Neutrophil (primary cell): ENCODE measurements around the gene TMEM94.

Experiments
- H3K27ac ChIP-seq: fragments of 200-600 bp; sonication (generic); 2 replicates; pipeline ENCODE4 v1.5.1; 2016; ENCODE audit warnings: mild to moderate bottlenecking, moderate library complexity
- H3K27me3 ChIP-seq: fragments of 200-600 bp; sonication (generic); 2 replicates; pipeline ENCODE4 v1.6.0; 2016; ENCODE audit warnings: mild to moderate bottlenecking
- H3K36me3 ChIP-seq: fragments of 200-600 bp; sonication (generic); 2 replicates; pipeline ENCODE4 v1.5.1; 2017
- H3K4me1 ChIP-seq, 2 experiments: fragments of 200-600 bp in 1 of 2; sonication (generic) in 1 of 2; 1 replicate in 1 of 2; 2 replicates in 1 of 2; pipeline versions ENCODE4 v1.5.1 to v1.6.1; 2013 to 2016; ENCODE audit warnings: low read depth in 1 of 2, low read length in 1 of 2, mild to moderate bottlenecking in 1 of 2, moderate library complexity in 1 of 2; ENCODE audit not compliant: control insufficient read depth in 1 of 2, insufficient read depth in 1 of 2
- H3K4me3 ChIP-seq, 2 experiments: fragments of 200-600 bp in 1 of 2; sonication (generic) in 1 of 2; 1 replicate in 1 of 2; 2 replicates in 1 of 2; pipeline ENCODE4 v1.5.1; 2013 to 2016; ENCODE audit warnings: low read depth in 1 of 2, low read length in 1 of 2, mild to moderate bottlenecking in 1 of 2, moderate library complexity in 1 of 2
- H3K9me3 ChIP-seq: fragments of 200-600 bp; sonication (generic); 2 replicates; pipeline ENCODE4 v1.5.1; 2016
- CTCF ChIP-seq: fragments of 200-600 bp; sonication (generic); IDR thresholded peaks from 2 replicates; pipeline ENCODE4 v1.5.1; 2016; ENCODE audit warnings: antibody characterized with exemption

The TMEM94 gene

GRCh38 chr17:75482098-75482942 is 25.9 kb downstream of the TMEM94 start:
- H3K36me3 ChIP-seq: peaks cover 3% of the 10 kb centered on the region
- no peaks in the 10 kb centered on the region for H3K9me3 ChIP-seq
- H3K4me1 ChIP-seq: peaks cover 8 to 9% of the 10 kb centered on the region in 2 experiments
- no peak overlapping the region for H3K4me3 ChIP-seq
- TF ChIP-seq CTCF: no peak
- no peaks in the 10 kb centered on the region for H3K27me3 ChIP-seq
- no peak overlapping the region for H3K27ac ChIP-seq

GRCh38 chr17:75485688-75486087 is 29.3 kb downstream of the TMEM94 start:
- H3K27ac ChIP-seq: no peak overlapping the region
- H3K9me3 ChIP-seq: no peaks in the 10 kb centered on the region
- no peak overlapping the region for H3K4me3 ChIP-seq
- H3K27me3 ChIP-seq: no peaks in the 10 kb centered on the region
- no peak for TF ChIP-seq CTCF
- peaks cover 18 to 21% of the 10 kb centered on the region in 2 experiments for H3K4me1 ChIP-seq
- H3K36me3 ChIP-seq: no peaks in the 10 kb centered on the region

GRCh38 chr17:75486151-75486550 is 29.7 kb downstream of the TMEM94 start:
- Histone ChIP-seq H3K9me3 (no peaks in the 10 kb centered on the region), H3K4me3 (no peak overlapping the region), H3K4me1 (peaks cover 18 to 21% of the 10 kb centered on the region in 2 experiments), H3K27me3 (no peaks in the 10 kb centered on the region), H3K36me3 (peaks cover 3% of the 10 kb centered on the region), H3K27ac (peak overlapping the region; percentile 91)
- TF ChIP-seq CTCF: no peak

- TF ChIP-seq CTCF: no peak
- peaks cover 11% of the 10 kb centered on the region for H3K36me3 ChIP-seq
- peaks cover 18 to 21% of the 10 kb centered on the region in 2 experiments for H3K4me1 ChIP-seq
- peak overlapping the region in 1 of 2 experiments; percentile 42 for H3K4me3 ChIP-seq
- H3K27ac ChIP-seq: peak overlapping the region; percentile 91
- no peaks in the 10 kb centered on the region for H3K9me3 ChIP-seq
- H3K27me3 ChIP-seq: no peaks in the 10 kb centered on the region
These were observed 30.5 kb downstream of the TMEM94 start for GRCh38 chr17:75486951-75487350.

- peaks cover 17% of the 10 kb centered on the region for H3K36me3 ChIP-seq
- H3K4me3 ChIP-seq: peak overlapping the region; percentile 32 to 42
- peak overlapping the region; percentile 91 for H3K27ac ChIP-seq
- peak; percentile 34 for TF ChIP-seq CTCF
- H3K4me1 ChIP-seq: peaks cover 18 to 21% of the 10 kb centered on the region in 2 experiments
- H3K9me3 ChIP-seq: no peaks in the 10 kb centered on the region
- no peaks in the 10 kb centered on the region for H3K27me3 ChIP-seq
These were observed 31.1 kb downstream of the TMEM94 start for GRCh38 chr17:75487351-75488070.
